ENCODE results near the gene NKTR. TPM values are rescaled to one million over a fixed set of nuclear protein-coding genes. Genes with fewer than 3 reads are reported as not detected.

Gene NKTR
- polyA plus RNA-seq, 3 donors: 2.6 to 78.5 (median 5.8) TPM

- peaks cover 0 to 10% (median 0%) of the 10 kb centered on the region in 7 donors for H3K9me3 Mint-ChIP-seq
- 28% methylated on average over 76 of the region's 80 CpGs for WGBS (ENCODE audit: insufficient coverage)
- Histone ChIP-seq H2AFZ (ENCODE audit: insufficient read depth, low read depth, low read length, poor library complexity, severe bottlenecking) (no peak overlapping the region), H4K20me1 (ENCODE audit: insufficient read depth, low read length) (no peaks in the 10 kb centered on the region), H3K36me3 (replicated peaks in 1 of 2; ENCODE audit: control insufficient read depth in 1 of 2, insufficient read depth in 2 of 2, low read length in 2 of 2) (no peaks in the 10 kb centered on the region), H3K27me3 (ENCODE audit: control insufficient read depth in 2 of 2, insufficient read depth in 2 of 2, low read length in 2 of 2) (peaks cover 0 to 29% of the 10 kb centered on the region in 2 donors), H3K9ac (ENCODE audit: insufficient read depth, low read length, poor library complexity, severe bottlenecking) (no peak overlapping the region), H3K9me3 (replicated peaks in 1 of 2; ENCODE audit: control insufficient read depth in 1 of 2, insufficient read depth in 1 of 2, low read length in 2 of 2) (peaks cover 0 to 5% of the 10 kb centered on the region in 2 donors), H3K27ac (ENCODE audit: low read depth in 1 of 2, low read length in 2 of 2) (no peak overlapping the region), H3K4me3 (replicated peaks in 1 of 3; ENCODE audit: low read depth in 2 of 3, low read length in 3 of 3) (no peak overlapping the region), H3K4me1 (ENCODE audit: control insufficient read depth in 1 of 2, insufficient read depth in 2 of 2, low read length in 2 of 2) (peaks cover 0 to 4% of the 10 kb centered on the region in 2 donors), H3K79me2 (ENCODE audit: insufficient read depth, low read length) (no peaks in the 10 kb centered on the region), H3K4me2 (replicated peaks; ENCODE audit: extremely low read depth, low read length, poor library complexity, severe bottlenecking) (no peak overlapping the region)
- intact Hi-C loops (cut with micrococcal nuclease): no loop called here
- H3K36me3 Mint-ChIP-seq: no peaks in the 10 kb centered on the region
- H3K27ac Mint-ChIP-seq: peak overlapping the region in 1 of 7 donors; percentile 12
- no peak for DNase-seq
- no peak for TF ChIP-seq CTCF (IDR thresholded peaks at IDR 0.05)
- H3K27me3 Mint-ChIP-seq (ENCODE audit: low read depth in 3 of 3): peaks cover 35 to 49% (median 45%) of the 10 kb centered on the region in 3 donors
- H3K4me3 Mint-ChIP-seq: peak overlapping the region; percentile 53 to 87
- peaks cover 11% of the 10 kb centered on the region for H3K4me1 Mint-ChIP-seq
Observed at GRCh38 chr3:42685891-42686820, 85.7 kb downstream of the NKTR start.

GRCh38 chr3:42686832-42687650, 86.6 kb downstream of the NKTR start:
- peak overlapping the region in 1 of 2 donors; percentile 58 for H3K4me3 Mint-ChIP-seq
- no peak for DNase-seq
- H3K4me3 ChIP-seq (replicated peaks in 1 of 3; ENCODE audit: low read depth in 2 of 3, low read length in 3 of 3): no peak overlapping the region
- no peak overlapping the region for H3K27ac Mint-ChIP-seq
- peaks cover 0 to 5% of the 10 kb centered on the region in 2 donors for H3K9me3 ChIP-seq (replicated peaks in 1 of 2; ENCODE audit: control insufficient read depth in 1 of 2, insufficient read depth in 1 of 2, low read length in 2 of 2)
- intact Hi-C loops (cut with micrococcal nuclease): no loop called here
- H3K4me1 Mint-ChIP-seq: peaks cover 11% of the 10 kb centered on the region
- no peak overlapping the region for H3K4me2 ChIP-seq (replicated peaks; ENCODE audit: extremely low read depth, low read length, poor library complexity, severe bottlenecking)
- H3K36me3 Mint-ChIP-seq: no peaks in the 10 kb centered on the region
- peaks cover 0 to 29% of the 10 kb centered on the region in 2 donors for H3K27me3 ChIP-seq (ENCODE audit: control insufficient read depth in 2 of 2, insufficient read depth in 2 of 2, low read length in 2 of 2)
- no peaks in the 10 kb centered on the region for H3K36me3 ChIP-seq (replicated peaks in 1 of 2; ENCODE audit: control insufficient read depth in 1 of 2, insufficient read depth in 2 of 2, low read length in 2 of 2)
- H3K9me3 Mint-ChIP-seq: peaks cover 0 to 10% (median 0%) of the 10 kb centered on the region in 7 donors
- no peaks in the 10 kb centered on the region for H3K79me2 ChIP-seq (ENCODE audit: insufficient read depth, low read length)
- H3K27me3 Mint-ChIP-seq (ENCODE audit: low read depth in 3 of 3): peaks cover 36 to 49% (median 47%) of the 10 kb centered on the region in 3 donors
- peaks cover 0 to 4% of the 10 kb centered on the region in 2 donors for H3K4me1 ChIP-seq (ENCODE audit: control insufficient read depth in 1 of 2, insufficient read depth in 2 of 2, low read length in 2 of 2)
- no peak overlapping the region for H3K27ac ChIP-seq (ENCODE audit: low read depth in 1 of 2, low read length in 2 of 2)
- 97% methylated on average over 7 of the region's 7 CpGs for WGBS (ENCODE audit: insufficient coverage)
- H4K20me1 ChIP-seq (ENCODE audit: insufficient read depth, low read length): no peaks in the 10 kb centered on the region
- no peak overlapping the region for H3K9ac ChIP-seq (ENCODE audit: insufficient read depth, low read length, poor library complexity, severe bottlenecking)
- H2AFZ ChIP-seq (ENCODE audit: insufficient read depth, low read depth, low read length, poor library complexity, severe bottlenecking): no peak overlapping the region
- TF ChIP-seq CTCF (IDR thresholded peaks at IDR 0.05): no peak
